HG03064 (cell line): ENCODE data around the gene NCKAP5.

Experiments
- ATAC-seq: cut with Tn5 transposase; IDR thresholded peaks from one replicate; pipeline ENCODE4 v1.9.1; 2021; ENCODE audit warnings: low read depth; ENCODE audit not compliant: unreplicated experiment

NCKAP5 gene

DNA sequence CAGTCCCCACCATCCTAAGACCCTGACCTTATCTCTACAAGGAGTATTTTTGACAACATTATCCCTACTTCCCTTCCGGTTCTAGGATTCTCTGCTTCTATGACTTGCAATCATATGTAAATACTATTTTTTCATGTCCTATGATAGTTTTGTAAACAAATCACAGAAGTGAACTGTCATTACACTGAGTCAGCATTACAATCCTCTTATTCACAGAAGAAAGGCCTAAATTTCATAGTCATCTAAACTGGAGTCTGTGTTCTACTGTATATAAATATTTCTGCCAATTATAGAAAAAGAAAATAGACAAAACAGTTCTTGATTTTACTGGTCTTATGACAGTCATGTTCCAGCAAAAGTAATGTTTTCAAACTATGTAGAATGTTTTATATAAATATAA, 265.1 kb downstream of the NCKAP5 start:
- ATAC-seq, result no peak

DNA sequence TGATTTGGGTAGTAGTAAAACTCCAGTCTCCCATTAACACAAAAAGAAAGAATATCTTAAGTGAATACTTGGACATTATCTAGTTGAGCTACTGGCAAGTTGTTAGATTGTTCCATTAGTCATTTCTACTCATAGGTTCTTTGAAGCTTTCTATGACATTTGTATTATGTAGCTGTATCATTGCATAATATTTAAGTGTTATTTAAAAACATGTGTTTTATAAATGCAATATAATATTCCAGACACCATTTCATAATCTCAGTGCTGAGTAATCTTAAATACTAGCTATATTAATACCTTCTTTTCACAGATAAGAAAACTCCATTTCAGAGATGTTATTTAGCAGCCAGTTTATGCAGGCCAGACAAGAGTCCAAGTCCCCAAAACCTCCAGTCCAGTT, 271.9 kb downstream of the NCKAP5 start:
- ATAC-seq, result no peak

- ATAC-seq, result no peak
These were observed 274.5 kb downstream of the NCKAP5 start for GRCh38 chr2:133293544-133294353.

DNA sequence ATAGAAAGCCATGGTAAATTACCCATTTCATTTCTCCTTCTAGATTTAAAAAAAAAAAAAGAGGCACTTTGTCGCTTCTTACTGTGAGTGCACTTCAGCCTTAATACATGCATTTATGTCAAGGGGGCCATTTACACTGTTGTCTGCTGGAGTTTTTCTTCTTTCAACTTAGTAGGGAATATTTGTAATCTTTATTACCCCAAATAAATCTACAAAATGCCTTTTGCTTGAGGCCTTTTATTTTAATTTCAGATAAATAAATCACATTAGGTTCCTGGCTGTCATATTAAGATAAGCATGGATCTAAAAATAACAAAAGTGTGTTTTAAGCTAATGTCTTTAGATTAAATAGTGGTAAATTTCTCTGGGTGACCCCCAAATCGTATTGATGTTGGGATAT, 276.0 kb downstream of the NCKAP5 start:
- ATAC-seq, result no peak

DNA sequence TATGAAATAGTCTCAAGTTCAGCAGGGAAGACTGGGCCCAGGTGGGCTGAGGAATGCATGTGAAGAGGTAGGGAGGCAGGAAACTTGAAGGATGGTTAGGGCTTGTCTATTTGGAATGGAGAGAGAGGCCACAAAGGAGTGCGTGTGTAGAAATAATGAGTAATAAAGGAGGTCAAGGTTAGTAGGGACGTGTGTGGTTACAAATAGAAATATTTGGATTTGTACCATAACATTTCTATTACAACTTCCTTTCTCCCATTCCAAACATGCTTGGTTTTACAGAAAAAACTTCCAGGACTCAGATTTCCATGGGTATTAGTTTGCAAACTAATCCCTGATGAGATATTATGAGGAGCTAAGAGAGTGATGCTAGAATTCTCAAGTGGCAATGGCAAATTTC, 280.6 kb downstream of the NCKAP5 start:
- no peak for ATAC-seq

DNA sequence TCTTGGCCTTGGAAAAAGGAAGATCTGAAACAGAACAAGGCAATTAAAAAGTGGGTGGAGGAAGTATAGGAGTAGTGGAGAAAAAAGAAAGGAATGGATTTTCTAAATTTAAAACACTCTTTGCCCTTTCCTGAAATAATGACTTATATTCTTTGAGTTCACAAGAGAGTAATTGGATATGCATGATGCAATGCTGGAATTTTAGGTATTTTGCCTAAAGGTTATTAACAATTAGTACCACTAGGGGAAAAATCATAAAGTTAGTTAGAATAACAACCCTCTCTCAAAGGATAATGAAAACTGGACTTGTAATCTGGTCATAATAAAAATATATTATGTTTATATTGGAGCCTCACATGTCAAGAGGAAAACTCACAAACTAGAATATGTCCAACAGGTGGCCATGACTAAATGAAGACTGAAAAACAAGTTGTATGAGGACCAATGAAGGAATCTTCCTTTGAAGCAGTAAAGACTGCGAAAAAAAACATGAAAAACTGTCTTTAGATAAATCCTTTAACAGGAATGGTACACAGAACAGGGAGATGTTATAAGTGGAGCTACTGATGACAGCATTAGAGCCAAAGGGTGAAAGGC, 281.8 kb downstream of the NCKAP5 start:
- ATAC-seq, result no peak

- ATAC-seq, result no peak
These were observed 295.2 kb downstream of the NCKAP5 start for GRCh38 chr2:133273031-133273430.

DNA sequence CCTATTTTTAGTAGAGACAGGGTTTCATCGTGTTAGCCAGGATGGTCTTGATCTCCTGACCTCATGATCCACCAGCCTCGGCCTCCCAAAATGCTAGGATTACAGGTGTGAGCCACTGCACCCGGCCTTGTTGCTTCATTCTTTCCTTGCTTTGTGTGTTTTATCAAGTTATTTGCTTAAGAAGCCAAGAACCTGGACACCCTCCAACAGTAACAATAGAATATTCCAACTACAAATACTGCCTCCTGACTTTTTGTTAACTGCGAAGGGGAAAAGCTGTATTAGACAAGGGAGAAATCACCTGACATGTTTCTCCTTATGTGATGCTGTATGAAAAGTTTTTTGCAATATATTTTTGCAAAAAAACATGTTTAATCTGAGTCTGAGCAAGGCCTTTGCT, 297.2 kb downstream of the NCKAP5 start:
- no peak for ATAC-seq

GRCh38 chr2:133270550-133270949, 297.7 kb downstream of the NCKAP5 start:
- no peak for ATAC-seq

GRCh38 chr2:133266926-133267590, 301.2 kb downstream of the NCKAP5 start:
- no peak for ATAC-seq

DNA sequence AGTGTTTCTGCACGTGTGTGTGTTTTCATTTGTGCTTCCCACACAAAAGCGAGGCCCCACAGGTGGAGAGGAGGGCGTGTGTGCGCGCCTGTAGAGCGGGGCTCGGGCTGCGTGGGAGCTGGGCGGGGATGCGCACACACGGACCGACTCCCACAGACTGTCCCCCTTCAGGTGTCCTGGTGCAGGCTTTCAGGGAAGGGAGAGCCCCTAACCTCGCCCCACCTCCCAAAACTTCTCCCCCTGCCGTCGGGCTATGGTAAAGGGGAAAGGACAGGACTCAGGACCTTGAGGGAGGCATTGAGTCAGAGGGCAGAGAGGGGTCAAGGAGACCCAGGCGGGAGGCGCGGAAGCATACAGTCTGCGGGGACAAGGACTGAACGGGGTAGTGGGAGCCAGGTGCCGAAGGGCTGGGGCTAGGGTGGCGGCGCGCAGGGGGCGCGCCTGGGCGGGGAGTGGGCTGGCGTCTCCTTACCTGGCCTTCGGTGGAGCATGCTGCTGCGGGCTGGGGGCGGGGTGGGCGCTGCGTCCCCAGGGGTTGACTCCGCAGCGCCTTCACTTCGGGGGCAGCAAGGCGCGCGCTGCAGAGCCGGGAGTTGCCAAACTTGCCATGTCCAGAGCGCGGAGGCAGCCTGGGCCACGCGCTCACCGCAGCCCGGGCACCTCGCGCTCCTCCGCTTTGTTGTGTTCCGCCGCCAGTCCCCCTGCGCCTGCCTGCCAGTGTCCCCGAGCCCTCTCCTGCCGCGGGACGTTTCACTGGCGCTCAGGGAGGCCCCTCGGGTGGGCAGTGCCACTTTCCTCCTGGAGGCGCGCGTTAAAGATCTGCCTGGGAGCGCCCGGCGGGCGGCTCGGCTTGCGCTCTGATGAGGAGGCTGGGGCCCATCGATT, 302.0 kb downstream of the NCKAP5 start:
- no peak for ATAC-seq

GRCh38 chr2:133265432-133265949, 302.8 kb downstream of the NCKAP5 start:
- ATAC-seq, result no peak

DNA sequence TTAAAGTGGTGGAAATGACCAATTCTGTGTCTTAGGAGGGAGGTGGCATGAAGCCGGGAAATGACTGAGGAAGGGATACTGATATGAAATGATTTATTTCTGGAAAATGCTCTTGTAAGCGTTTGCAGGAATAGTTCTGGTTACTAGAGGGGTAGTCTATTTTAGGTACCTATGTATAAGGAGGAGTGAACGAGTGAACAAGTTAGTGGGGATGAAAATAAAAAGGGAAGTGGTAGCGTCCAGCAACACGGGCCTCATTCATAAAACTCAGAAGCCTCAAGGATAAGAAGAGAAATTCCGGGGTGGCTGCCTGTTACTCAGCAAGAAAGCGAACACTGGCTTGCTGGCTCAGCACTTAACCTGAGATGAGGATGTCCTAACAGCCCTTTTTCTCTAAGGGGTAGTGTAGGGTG, 303.3 kb downstream of the NCKAP5 start:
- ATAC-seq, result no peak

DNA sequence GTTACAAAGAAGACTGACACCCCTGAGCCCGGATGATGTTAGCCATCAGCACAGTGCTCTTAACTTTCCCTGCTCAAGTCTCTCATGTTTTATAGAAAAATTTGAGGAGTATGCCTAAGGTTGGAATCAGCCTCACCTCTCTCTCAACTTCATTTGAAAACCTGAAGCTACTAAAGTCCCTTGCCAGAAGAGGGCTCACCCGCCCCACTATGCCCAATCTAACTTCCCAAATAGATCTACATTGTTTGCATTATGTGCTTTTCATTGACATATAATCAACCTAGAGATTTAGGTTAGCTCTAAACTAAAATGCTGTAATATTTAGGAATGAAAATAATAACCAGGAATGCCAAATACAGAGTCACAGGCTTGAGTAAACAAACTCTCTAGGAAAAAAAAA, 305.4 kb downstream of the NCKAP5 start:
- ATAC-seq, result no peak

DNA sequence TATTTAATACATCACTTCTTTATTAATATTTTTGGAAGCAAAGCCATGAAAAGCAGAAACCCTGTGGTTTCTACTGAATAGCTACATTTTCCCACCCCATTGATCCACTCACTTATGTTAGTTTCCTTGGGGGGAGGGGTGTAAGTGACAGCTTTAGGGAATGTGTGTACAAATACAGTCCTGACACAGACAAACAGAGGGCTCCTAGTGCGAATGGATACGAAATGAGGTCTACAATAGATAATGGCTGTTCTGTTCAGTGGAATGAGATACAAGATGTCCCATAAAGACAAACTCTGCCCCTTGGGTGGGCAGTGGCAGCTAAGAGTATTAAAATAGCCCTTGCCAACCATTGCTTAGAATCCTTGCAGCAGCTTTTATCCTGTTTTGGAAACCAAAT, 312.9 kb downstream of the NCKAP5 start:
- ATAC-seq, result no peak

- ATAC-seq, result no peak
These were observed 314.5 kb downstream of the NCKAP5 start for GRCh38 chr2:133253793-133254192.

DNA sequence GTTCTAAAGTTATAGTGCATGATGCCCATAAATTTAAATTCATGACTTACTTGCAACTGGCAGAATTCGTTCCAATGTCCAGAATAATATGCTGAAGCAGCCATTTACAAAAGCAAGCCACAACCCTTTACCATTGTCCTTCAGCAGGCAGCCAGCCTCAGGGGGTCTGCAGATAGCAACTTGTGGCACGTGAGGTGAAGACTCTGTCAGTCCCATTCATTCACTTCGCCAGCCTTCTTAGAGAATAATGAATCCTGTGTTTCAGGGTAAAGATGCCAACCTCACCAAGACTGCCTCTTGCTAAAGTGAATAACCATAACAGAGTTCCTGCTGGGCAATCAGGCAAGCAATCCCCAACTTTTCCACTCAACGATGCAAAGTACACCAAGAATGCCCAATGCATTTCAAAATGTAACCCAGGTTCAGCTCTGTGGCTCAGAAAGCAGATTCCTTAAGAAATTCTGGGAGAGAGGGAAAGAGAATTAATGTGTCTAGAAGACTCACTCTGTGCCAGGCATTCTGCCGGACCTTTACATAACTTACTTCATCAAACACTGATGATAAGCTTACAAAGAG, 315.4 kb downstream of the NCKAP5 start:
- no peak for ATAC-seq

- ATAC-seq, result no peak
These were observed 318.9 kb downstream of the NCKAP5 start for GRCh38 chr2:133249362-133249761.

GRCh38 chr2:133248264-133248663, 320.0 kb downstream of the NCKAP5 start:
- ATAC-seq, result no peak

- no peak for ATAC-seq
These were observed 320.6 kb downstream of the NCKAP5 start for GRCh38 chr2:133247631-133248030.
